Measurements from ENCODE around the gene ROPN1B.
A peak's percentile ranks its signal among the peaks of the same experiment; 100 is the strongest.
"Not testable (repeated sequence)": the region's sequence is repeated elsewhere in the genome, so short reads cannot be mapped to it uniquely, and the experiment has no call there.

Gene ROPN1B

DNA sequence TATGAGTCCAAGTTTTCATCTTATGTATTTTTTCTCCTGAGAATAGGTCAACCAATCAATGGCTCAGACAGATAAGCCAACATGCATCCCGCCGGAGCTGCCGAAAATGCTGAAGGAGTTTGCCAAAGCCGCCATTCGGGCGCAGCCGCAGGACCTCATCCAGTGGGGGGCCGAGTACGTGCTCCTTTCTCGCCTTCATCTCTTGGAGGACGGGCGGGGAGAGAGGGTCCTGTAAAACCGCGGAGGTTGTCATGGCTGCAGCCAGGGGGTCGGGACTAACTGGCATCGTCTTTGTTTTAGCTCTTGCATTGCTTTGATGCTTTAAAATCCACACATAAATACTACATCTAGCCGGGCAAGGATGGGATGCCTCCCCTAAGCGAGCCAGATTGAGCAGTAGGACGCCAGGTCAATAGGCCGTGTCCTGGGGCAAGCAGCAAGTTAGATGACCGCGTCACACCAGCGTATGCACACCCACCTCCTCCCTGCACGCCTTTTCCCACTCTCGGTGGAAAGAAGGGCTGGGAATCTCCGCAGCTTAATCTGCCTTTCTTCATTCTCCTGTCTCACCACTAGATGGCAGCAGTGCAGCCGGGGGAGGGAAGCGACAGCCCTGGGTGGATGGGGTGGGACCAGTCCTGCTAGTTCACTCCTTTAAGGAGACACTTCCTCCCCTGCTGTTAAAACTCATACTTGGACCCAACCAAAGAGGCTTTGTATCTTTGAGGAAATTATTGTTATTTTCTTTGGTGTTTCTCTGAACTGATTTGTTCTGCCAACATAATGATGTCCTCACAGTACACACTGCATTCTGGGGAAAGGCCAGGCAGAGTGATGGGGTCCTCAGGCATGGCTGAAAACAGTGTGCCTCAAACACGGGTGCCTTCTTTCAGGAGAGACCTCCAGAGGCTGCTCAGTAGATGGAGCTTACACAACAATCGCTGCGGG lies 3.3 kb downstream of the ROPN1B start:
- TF ChIP-seq, protein P1, sequence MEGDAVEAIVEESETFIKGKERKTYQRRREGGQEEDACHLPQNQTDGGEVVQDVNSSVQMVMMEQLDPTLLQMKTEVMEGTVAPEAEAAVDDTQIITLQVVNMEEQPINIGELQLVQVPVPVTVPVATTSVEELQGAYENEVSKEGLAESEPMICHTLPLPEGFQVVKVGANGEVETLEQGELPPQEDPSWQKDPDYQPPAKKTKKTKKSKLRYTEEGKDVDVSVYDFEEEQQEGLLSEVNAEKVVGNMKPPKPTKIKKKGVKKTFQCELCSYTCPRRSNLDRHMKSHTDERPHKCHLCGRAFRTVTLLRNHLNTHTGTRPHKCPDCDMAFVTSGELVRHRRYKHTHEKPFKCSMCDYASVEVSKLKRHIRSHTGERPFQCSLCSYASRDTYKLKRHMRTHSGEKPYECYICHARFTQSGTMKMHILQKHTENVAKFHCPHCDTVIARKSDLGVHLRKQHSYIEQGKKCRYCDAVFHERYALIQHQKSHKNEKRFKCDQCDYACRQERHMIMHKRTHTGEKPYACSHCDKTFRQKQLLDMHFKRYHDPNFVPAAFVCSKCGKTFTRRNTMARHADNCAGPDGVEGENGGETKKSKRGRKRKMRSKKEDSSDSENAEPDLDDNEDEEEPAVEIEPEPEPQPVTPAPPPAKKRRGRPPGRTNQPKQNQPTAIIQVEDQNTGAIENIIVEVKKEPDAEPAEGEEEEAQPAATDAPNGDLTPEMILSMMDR (IDR thresholded peaks at IDR 0.05; ENCODE audit: low read depth, low read length) = peak; percentile 46
- DNase-seq (ENCODE audit: low read depth) = peak; percentile 13
- not testable (repeated sequence) for H3K4me3 ChIP-seq (ENCODE audit: low read depth, low read length)

DNA sequence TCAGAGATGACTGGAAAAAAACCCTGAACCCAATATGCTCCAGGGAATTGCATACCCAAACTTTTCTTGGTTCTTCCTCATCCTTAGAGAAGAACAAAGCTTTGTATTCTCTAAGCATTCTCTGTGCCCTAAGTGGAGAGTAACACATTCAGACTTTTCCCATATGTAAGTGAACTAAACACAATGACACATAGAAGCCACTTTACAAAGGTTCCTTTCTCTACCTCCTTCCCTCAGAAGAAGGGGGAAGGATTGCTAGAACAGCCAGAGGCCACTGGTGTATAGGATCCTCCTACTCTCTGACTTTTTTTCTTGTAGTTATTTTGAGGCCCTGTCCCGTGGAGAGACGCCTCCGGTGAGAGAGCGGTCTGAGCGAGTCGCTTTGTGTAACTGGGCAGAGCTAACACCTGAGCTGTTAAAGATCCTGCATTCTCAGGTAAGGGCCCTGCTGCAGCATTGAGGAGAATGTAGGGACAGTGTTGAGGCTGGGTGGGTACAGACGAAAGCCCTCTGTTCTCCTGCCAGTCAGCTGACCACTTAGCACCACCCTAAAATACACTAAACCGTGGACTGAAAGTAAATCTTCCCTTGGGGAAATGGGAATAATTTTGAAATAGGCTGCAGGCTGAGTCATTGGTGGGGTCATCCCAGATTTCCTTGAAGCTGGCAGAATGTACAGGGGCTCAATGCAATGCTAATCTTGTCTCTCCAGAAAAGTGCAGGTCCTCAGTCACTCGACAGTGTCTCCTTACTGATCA lies 6.4 kb downstream of the ROPN1B start:
- not testable (repeated sequence) for H3K4me3 ChIP-seq (ENCODE audit: low read depth, low read length); DNase-seq (ENCODE audit: low read depth)

DNA sequence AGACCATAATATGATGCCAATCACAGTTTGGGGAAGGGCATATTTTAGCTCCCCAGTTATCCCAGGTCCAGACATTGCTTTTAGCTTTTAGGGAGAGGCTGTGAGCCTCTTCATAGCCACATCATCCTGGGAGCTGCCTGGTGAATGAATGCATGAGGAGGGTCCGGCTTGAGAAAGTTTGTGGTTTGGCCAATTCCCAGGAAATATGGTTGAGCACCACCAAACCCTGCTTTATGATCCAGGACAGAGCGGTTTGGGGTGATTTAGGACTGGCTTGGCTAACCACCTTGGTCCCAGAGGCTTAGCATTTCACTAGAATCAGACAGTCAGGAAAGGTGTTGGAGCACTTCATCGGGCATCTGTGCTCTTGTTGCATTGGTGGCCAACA lies 7.0 kb downstream of the ROPN1B start:
- DNase-seq (ENCODE audit: low read depth); H3K4me3 ChIP-seq (ENCODE audit: low read depth, low read length): not testable (repeated sequence)

DNA sequence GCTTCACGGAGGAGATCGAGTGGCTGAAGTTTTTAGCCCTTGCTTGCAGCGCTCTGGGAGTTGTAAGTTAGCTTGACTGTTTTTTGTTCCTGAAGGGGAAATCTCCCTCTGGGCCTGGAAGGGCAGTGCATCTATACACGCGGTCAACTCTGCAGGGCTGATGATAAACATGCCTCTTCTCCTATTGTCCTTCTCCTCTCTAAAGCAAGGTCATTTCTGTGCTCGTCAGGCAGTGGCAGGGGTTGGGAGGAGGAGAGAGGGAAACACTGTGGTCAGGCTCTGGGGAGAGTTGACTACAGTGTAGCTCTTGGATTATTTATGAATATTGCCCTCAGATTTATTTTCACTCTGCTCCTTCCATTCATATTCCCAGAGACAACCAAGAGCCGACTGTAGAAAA lies 8.1 kb downstream of the ROPN1B start:
- DNase-seq (ENCODE audit: low read depth); H3K4me3 ChIP-seq (ENCODE audit: low read depth, low read length): not testable (repeated sequence)

DNA sequence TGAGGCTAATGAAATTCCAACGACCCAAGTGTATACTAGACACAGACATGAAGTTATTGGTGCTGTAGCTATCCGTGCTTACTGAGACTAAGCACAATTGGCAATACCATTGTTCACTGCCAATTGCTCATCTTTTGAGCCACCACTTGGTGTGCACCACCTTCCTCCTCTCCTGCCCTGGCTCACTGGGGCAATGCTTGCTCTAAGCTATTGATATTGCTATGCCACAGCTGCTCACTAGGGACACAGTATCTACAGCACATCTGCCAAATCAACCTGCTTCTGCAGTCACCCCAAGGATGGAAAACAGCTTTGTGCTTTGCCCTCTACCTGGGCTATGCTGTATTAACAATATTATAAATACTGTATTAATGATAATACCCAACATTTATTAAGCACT lies 16.0 kb downstream of the ROPN1B start:
- not testable (repeated sequence) for H3K4me3 ChIP-seq (ENCODE audit: low read depth, low read length); DNase-seq (ENCODE audit: low read depth)

DNA sequence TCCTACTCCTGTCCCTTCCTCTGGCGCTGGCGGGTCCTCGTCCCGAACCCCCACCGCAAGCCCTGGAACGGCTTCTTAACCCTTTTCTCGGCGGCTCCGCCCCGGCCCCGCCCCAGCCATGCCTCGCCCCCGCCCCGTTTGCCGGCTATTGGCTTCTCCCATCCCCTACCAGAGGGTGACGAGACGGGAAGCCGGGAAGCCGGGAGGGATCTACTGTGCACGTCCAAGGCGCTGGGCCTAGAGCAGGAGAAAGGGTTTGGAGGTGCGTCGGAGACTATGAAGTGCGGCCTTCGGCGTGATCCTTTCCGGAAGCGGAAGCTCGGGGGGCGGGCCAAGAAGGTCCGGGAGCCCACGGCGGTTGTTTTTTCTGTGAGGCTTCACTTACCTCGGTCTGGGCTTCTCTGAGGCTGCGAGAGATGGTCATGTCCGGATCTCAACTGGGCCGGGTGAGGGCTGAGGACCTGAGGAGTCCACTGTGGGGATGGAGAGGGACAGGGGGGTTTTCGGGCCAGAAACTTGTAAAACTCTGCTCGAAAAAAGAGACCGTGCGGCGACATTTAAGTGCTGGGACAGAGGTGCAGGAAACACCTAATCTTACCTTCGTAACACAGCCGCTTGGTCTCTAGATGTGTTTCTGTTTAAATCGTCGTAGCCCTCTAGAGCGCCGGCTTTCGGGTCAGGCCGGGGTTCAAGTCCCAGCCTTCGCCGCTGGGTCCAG lies 21.4 kb downstream of the ROPN1B start:
- no peak overlapping the region for H3K4me3 ChIP-seq (ENCODE audit: low read depth, low read length)
- no peak for DNase-seq (ENCODE audit: low read depth)
- TF ChIP-seq, protein P2, sequence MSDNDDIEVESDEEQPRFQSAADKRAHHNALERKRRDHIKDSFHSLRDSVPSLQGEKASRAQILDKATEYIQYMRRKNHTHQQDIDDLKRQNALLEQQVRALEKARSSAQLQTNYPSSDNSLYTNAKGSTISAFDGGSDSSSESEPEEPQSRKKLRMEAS (IDR thresholded peaks at IDR 0.05; ENCODE audit: low read depth, low read length) = no peak
- TF ChIP-seq POLR2A (IDR thresholded peaks at IDR 0.05; ENCODE audit: extremely low read depth, insufficient read length) (no peak), MYC (IDR thresholded peaks at IDR 0.05; ENCODE audit: low read depth, low read length) (no peak)
- TF ChIP-seq, protein P1 (IDR thresholded peaks at IDR 0.05; ENCODE audit: low read depth, low read length) = no peak

DNA sequence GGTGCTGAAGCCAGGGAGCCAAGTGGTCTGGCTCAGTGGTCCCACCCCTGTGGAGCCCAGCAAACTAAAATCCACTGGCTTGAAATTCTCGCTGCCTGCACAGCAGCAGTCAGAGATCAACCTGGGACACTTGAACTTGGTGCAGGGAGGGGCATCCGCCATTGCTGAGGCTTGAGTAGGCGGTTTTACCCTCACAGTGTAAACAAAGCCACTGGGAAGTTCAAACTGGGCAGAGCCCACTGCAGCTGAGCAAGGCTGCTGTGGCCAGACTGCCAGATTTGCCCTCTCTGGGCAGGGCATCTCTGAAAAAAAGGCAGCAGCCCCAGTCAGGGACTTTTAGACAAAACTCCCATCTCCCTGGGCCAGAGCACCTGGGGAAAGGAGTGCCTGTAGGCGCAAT lies 27.8 kb downstream of the ROPN1B start:
- DNase-seq (ENCODE audit: low read depth); H3K4me3 ChIP-seq (ENCODE audit: low read depth, low read length): not testable (repeated sequence)

DNA sequence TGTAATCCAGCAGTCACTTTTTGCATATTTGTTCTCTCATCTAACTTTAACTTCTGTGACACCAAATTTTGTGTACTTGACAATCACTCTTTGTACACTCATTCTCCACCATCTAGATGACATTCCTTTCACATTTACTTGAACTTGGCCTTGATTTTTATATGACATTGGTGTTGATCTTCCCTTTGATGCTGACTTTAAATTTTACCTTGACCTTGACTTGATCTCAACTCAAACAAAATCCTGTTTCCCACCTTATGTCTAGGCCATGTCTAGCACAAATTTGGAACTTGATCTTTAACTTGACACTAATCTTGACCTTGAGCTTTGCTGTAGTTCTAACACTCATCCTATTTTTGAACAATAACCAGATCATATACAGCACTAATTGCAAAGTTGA lies 33.2 kb downstream of the ROPN1B start:
- no peak overlapping the region for H3K4me3 ChIP-seq (ENCODE audit: low read depth, low read length)
- TF ChIP-seq, protein P2 (IDR thresholded peaks at IDR 0.05; ENCODE audit: low read depth, low read length) = no peak
- TF ChIP-seq, protein P1 (IDR thresholded peaks at IDR 0.05; ENCODE audit: low read depth, low read length) = no peak
- no peak for TF ChIP-seq POLR2A (IDR thresholded peaks at IDR 0.05; ENCODE audit: extremely low read depth, insufficient read length)
- TF ChIP-seq MYC (IDR thresholded peaks at IDR 0.05; ENCODE audit: low read depth, low read length) = no peak
- DNase-seq (ENCODE audit: low read depth) = no peak
